ENCODE measurements around the gene XRCC3. TPM values are rescaled to one million over a fixed set of nuclear protein-coding genes. Genes with fewer than 3 reads are reported as not detected.

The XRCC3 gene
- total and polyA plus RNA-seq, 2 donors (not counting 3 experiments of a cell fraction or from before 2014, with no cell fraction given) = 13.6 to 27.2 TPM

DNA sequence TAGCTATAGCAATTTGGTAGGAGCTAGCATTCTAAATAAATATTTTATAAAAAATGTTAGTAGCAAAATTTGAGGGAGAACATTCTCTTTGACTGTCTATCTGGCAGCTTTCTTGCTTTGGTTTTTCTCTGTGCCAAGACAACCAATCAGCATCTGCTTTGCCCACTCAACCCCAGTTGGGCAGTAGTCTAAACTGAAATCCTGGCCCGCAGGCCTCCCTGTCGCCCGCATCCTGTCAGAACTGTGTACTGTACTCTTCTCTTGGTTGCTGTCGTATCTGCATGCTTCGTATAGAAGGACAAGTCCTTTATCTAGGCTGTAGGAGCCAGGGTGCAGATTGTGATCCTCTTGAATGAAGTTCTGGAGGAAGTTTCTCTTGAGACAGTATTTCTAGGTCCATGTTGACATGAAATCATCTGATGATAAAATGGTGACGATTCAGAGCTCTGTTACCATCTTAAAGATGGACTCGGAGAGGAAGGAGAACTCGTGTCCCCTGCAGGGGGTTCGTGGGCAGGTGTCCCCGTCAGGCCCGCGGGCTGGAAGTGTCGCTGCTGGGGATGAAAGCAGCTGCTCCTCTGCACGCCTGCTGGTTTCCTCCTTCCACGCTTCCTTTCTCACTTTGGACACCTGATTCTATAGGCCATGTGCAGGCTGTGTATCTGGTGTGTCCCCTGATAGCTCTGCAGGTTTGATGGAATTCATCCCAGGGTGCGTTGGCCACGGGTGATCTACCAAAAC is 34.6 kb downstream of the XRCC3 start:
- Histone ChIP-seq H3K4me1 (ENCODE audit: control insufficient read depth, extremely low read depth, insufficient read depth, low read length) (no peaks in the 10 kb centered on the region), H3K27ac (ENCODE audit: insufficient read depth, low read depth, low read length) (no peak overlapping the region), H4K20me1 (replicated peaks; ENCODE audit: control insufficient read depth, extremely low read depth, insufficient read depth, low read length) (no peaks in the 10 kb centered on the region), H2AFZ (ENCODE audit: low read depth, low read length) (no peak overlapping the region), H3K79me2 (ENCODE audit: control insufficient read depth, insufficient read depth, low read length) (peaks cover 4% of the 10 kb centered on the region), H3K27me3 (ENCODE audit: control insufficient read depth in 2 of 2, insufficient read depth in 2 of 2, low read length in 2 of 2) (no peaks in the 10 kb centered on the region), H3K9me1 (replicated peaks; ENCODE audit: control insufficient read depth, extremely low read depth, insufficient read depth, low read length) (no peaks in the 10 kb centered on the region), H3K4me2 (ENCODE audit: insufficient read depth, low read length) (no peak overlapping the region), H3K9ac (replicated peaks; ENCODE audit: extremely low read depth, insufficient read depth, low read length) (no peak overlapping the region), H3K36me3 (ENCODE audit: control insufficient read depth in 2 of 2, extremely low read depth in 1 of 2, insufficient read depth in 2 of 2, low read length in 2 of 2) (peaks cover 20 to 43% of the 10 kb centered on the region in 2 experiments), H3K9me3 (replicated peaks; ENCODE audit: control insufficient read depth, insufficient read depth, low read length) (no peaks in the 10 kb centered on the region), H3K4me3 (replicated peaks in 1 of 3; ENCODE audit: insufficient read depth in 1 of 3, low read depth in 1 of 3, low read length in 3 of 3) (no peak overlapping the region)
- no peak for DNase-seq (ENCODE audit: low read depth, low spot score)
- intact Hi-C loops (cut with micrococcal nuclease) = no loop called here
- TF ChIP-seq GATA2 (IDR thresholded peaks at IDR 0.05; ENCODE audit: insufficient read depth, insufficient read length, low read depth, low read length) (no peak), EZH2 (IDR thresholded peaks at IDR 0.05; ENCODE audit: borderline replicate concordance, low read depth, low read length, severe bottlenecking) (no peak), POLR2A (IDR thresholded peaks at IDR 0.05; ENCODE audit: low read depth, low read length) (no peak), JUN (IDR thresholded peaks at IDR 0.05; ENCODE audit: borderline replicate concordance, insufficient read depth, insufficient read length, low read depth) (no peak), FOS (IDR thresholded peaks at IDR 0.05; ENCODE audit: borderline replicate concordance, insufficient read depth, low read length) (no peak), MYC (IDR thresholded peaks at IDR 0.05; ENCODE audit: low read depth, low read length) (no peak), POLR2AphosphoS5 (IDR thresholded peaks at IDR 0.05; ENCODE audit: insufficient read depth, low read depth, low read length) (no peak)
- TF ChIP-seq, protein P1, sequence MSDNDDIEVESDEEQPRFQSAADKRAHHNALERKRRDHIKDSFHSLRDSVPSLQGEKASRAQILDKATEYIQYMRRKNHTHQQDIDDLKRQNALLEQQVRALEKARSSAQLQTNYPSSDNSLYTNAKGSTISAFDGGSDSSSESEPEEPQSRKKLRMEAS (IDR thresholded peaks at IDR 0.05; ENCODE audit: insufficient read depth, insufficient read length) = no peak
- TF ChIP-seq, protein P2, sequence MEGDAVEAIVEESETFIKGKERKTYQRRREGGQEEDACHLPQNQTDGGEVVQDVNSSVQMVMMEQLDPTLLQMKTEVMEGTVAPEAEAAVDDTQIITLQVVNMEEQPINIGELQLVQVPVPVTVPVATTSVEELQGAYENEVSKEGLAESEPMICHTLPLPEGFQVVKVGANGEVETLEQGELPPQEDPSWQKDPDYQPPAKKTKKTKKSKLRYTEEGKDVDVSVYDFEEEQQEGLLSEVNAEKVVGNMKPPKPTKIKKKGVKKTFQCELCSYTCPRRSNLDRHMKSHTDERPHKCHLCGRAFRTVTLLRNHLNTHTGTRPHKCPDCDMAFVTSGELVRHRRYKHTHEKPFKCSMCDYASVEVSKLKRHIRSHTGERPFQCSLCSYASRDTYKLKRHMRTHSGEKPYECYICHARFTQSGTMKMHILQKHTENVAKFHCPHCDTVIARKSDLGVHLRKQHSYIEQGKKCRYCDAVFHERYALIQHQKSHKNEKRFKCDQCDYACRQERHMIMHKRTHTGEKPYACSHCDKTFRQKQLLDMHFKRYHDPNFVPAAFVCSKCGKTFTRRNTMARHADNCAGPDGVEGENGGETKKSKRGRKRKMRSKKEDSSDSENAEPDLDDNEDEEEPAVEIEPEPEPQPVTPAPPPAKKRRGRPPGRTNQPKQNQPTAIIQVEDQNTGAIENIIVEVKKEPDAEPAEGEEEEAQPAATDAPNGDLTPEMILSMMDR (IDR thresholded peaks at IDR 0.05; ENCODE audit: extremely low read depth in 1 of 2, insufficient read depth in 1 of 2, low read depth in 1 of 2, low read length in 2 of 2) = no peak
- ChIA-PET POLR2A (no interaction called here), CTCF (interaction anchor here (1.0 to 2.0 kb wide), 11 partner anchors 8 to 111 kb away, joined by 3 to 17 read pairs (median 5); partner anchors contain the start of genes XRCC3 and ZFYVE21)
- BruUV-seq (replicated peaks) = no TSS peak
- FAIRE-seq = no peak
- dilution Hi-C loops (cut with MboI; ENCODE audit: extremely low pct_ligation_motif_present, low sequenced_read_pairs) = no loop called here

Measured in endothelial cell of umbilical vein (primary cell).